ENCODE data around the gene KDM5C. TPM values are rescaled to one million over a fixed set of nuclear protein-coding genes. Genes with fewer than 3 reads are reported as not detected.

The KDM5C gene
- polyA plus RNA-seq, 1 donor from 2014 or later: 67.8 TPM

DNA sequence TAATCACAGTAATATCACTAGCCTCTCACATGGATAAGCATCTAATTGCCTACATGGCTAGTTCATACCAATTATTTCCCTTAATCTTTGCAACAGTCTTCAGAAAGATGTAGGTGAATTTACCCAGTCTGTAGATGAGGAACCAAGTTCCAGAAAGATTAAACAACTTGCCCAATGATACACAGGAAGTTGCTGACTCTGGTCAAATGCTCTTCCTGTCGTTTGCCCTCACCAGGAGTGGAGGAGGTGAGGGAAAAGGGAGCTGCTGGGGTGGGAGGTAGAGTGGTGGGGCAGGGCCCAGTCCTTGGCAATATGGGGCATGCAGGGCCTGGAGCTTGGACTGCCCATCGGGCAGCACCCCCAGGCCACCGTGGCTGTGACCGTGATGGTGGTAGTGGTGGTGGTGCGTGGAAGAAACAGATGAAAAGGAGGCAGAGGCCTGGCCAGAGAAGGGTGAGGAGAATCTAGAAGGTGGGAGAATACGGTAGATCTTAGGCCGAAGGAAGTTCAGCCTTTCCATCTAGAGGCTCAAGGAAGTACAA, 2.3 kb upstream of the KDM5C start:
- peaks cover 24% of the 10 kb centered on the region for H3K79me2 ChIP-seq (replicated peaks; ENCODE audit: insufficient read depth, low read length)
- H3K9me2 ChIP-seq (ENCODE audit: insufficient read depth, low read length): no peaks in the 10 kb centered on the region
- no peaks in the 10 kb centered on the region for H3F3A ChIP-seq (ENCODE audit: insufficient read depth, low read length, poor library complexity, severe bottlenecking)
- H2AFZ ChIP-seq (ENCODE audit: low read depth, low read length): no peak overlapping the region
- H3K36me3 ChIP-seq (ENCODE audit: insufficient read depth, low read length): no peaks in the 10 kb centered on the region
- H3K9me3 ChIP-seq (ENCODE audit: low read length): no peaks in the 10 kb centered on the region
- no peak overlapping the region for H3K27ac ChIP-seq (ENCODE audit: low read length)
- H4K20me1 ChIP-seq (ENCODE audit: insufficient read depth): no peaks in the 10 kb centered on the region
- TF ChIP-seq SMC3 (conservative IDR thresholded peaks at IDR 0.05; ENCODE audit: poor library complexity) (no peak), EZH2 (IDR thresholded peaks at IDR 0.05; ENCODE audit: borderline replicate concordance, insufficient read depth, low read length, poor library complexity, severe bottlenecking) (no peak), MXI1 (conservative IDR thresholded peaks at IDR 0.05; ENCODE audit: poor library complexity, severe bottlenecking) (no peak), EP300 (conservative IDR thresholded peaks at IDR 0.05; ENCODE audit: poor library complexity, severe bottlenecking) (no peak), TAF1 (IDR thresholded peaks at IDR 0.05; ENCODE audit: low read depth) (no peak), POLR2AphosphoS5 (IDR thresholded peaks at IDR 0.05) (no peak), RAD21 (conservative IDR thresholded peaks at IDR 0.05) (no peak), REST (IDR thresholded peaks at IDR 0.05; ENCODE audit: borderline replicate concordance) (no peak)
- TF ChIP-seq, protein P1, sequence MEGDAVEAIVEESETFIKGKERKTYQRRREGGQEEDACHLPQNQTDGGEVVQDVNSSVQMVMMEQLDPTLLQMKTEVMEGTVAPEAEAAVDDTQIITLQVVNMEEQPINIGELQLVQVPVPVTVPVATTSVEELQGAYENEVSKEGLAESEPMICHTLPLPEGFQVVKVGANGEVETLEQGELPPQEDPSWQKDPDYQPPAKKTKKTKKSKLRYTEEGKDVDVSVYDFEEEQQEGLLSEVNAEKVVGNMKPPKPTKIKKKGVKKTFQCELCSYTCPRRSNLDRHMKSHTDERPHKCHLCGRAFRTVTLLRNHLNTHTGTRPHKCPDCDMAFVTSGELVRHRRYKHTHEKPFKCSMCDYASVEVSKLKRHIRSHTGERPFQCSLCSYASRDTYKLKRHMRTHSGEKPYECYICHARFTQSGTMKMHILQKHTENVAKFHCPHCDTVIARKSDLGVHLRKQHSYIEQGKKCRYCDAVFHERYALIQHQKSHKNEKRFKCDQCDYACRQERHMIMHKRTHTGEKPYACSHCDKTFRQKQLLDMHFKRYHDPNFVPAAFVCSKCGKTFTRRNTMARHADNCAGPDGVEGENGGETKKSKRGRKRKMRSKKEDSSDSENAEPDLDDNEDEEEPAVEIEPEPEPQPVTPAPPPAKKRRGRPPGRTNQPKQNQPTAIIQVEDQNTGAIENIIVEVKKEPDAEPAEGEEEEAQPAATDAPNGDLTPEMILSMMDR (IDR thresholded peaks at IDR 0.05; ENCODE audit: poor library complexity, severe bottlenecking): no peak
- no peak overlapping the region for H3K4me3 ChIP-seq (ENCODE audit: low read length)
- no peaks in the 10 kb centered on the region for H3K27me3 ChIP-seq (ENCODE audit: insufficient read depth, low read depth, low read length)
- H3K9ac ChIP-seq (ENCODE audit: low read length): no peak overlapping the region
- no peak overlapping the region for H3K4me2 ChIP-seq (ENCODE audit: low read length)

- no peak for TF ChIP-seq TAF1 (IDR thresholded peaks at IDR 0.05; ENCODE audit: low read depth)
- TF ChIP-seq RAD21 (conservative IDR thresholded peaks at IDR 0.05): no peak
- TF ChIP-seq EP300 (conservative IDR thresholded peaks at IDR 0.05; ENCODE audit: poor library complexity, severe bottlenecking): no peak
- TF ChIP-seq REST (IDR thresholded peaks at IDR 0.05; ENCODE audit: borderline replicate concordance): no peak
- no peak for TF ChIP-seq EZH2 (IDR thresholded peaks at IDR 0.05; ENCODE audit: borderline replicate concordance, insufficient read depth, low read length, poor library complexity, severe bottlenecking)
- no peak for TF ChIP-seq MXI1 (conservative IDR thresholded peaks at IDR 0.05; ENCODE audit: poor library complexity, severe bottlenecking)
- TF ChIP-seq SMC3 (conservative IDR thresholded peaks at IDR 0.05; ENCODE audit: poor library complexity): no peak
- TF ChIP-seq, protein P1 (IDR thresholded peaks at IDR 0.05; ENCODE audit: poor library complexity, severe bottlenecking): no peak
- TF ChIP-seq POLR2AphosphoS5 (IDR thresholded peaks at IDR 0.05): no peak
- peak overlapping the region; percentile 90 for H3K9ac ChIP-seq (ENCODE audit: low read length)
- peak overlapping the region; percentile 76 for H2AFZ ChIP-seq (ENCODE audit: low read depth, low read length)
- H3K27ac ChIP-seq (ENCODE audit: low read length): peak overlapping the region; percentile 91
- peak overlapping the region; percentile 84 for H3K4me3 ChIP-seq (ENCODE audit: low read length)
- no peaks in the 10 kb centered on the region for H3K9me2 ChIP-seq (ENCODE audit: insufficient read depth, low read length)
- no peaks in the 10 kb centered on the region for H3K9me3 ChIP-seq (ENCODE audit: low read length)
- no peaks in the 10 kb centered on the region for H3F3A ChIP-seq (ENCODE audit: insufficient read depth, low read length, poor library complexity, severe bottlenecking)
- H3K79me2 ChIP-seq (replicated peaks; ENCODE audit: insufficient read depth, low read length): peaks cover 36% of the 10 kb centered on the region
- no peaks in the 10 kb centered on the region for H4K20me1 ChIP-seq (ENCODE audit: insufficient read depth)
- no peaks in the 10 kb centered on the region for H3K27me3 ChIP-seq (ENCODE audit: insufficient read depth, low read depth, low read length)
- peak overlapping the region; percentile 41 for H3K4me2 ChIP-seq (ENCODE audit: low read length)
- H3K36me3 ChIP-seq (ENCODE audit: insufficient read depth, low read length): no peaks in the 10 kb centered on the region
Observed at GRCh38 chrX:53223955-53224859, 800 bp downstream of the KDM5C start.

All from neural cell (in vitro differentiated cells).